Measurements from ENCODE around the gene UBAP2.

The UBAP2 gene

GRCh38 chr9:34086864-34087263 is 38.2 kb upstream of the UBAP2 start:
- Histone ChIP-seq H3K27me3 (replicated peaks; ENCODE audit: insufficient read depth, low read length) (no peaks in the 10 kb centered on the region), H3K36me3 (replicated peaks; ENCODE audit: insufficient read depth, low read length) (peaks cover 3% of the 10 kb centered on the region; the same call in 1 of the 2 replicates), H3K4me3 (ENCODE audit: low read length) (no peak overlapping the region), H2AFZ (ENCODE audit: low read length) (no peak overlapping the region), H3K4me1 (ENCODE audit: low read length) (peaks cover 14% of the 10 kb centered on the region), H4K20me1 (ENCODE audit: insufficient read depth, low read length) (no peaks in the 10 kb centered on the region), H3K9me3 (replicated peaks; ENCODE audit: insufficient read depth, low read length) (no peaks in the 10 kb centered on the region), H3K27ac (ENCODE audit: low read length) (no peak overlapping the region), H3K9me2 (replicated peaks; ENCODE audit: insufficient read depth, low read length) (no peaks in the 10 kb centered on the region), H3K9ac (ENCODE audit: low read length) (no peak overlapping the region), H3F3A (ENCODE audit: insufficient read depth, low read length) (peaks cover 5% of the 10 kb centered on the region; the same call in 1 of the 2 replicates), H3K79me2 (ENCODE audit: low read length) (no peaks in the 10 kb centered on the region), H3K4me2 (ENCODE audit: low read depth, low read length) (no peak overlapping the region)
- no peak for DNase-seq
- TF ChIP-seq CTCF (IDR thresholded peaks at IDR 0.05; ENCODE audit: low read length) (no peak), EZH2phosphoT487 (IDR thresholded peaks at IDR 0.05; ENCODE audit: low read length) (no peak)

GRCh38 chr9:34085581-34086500 is 37.2 kb upstream of the UBAP2 start:
- Histone ChIP-seq H2AFZ (ENCODE audit: low read length) (no peak overlapping the region), H3K79me2 (ENCODE audit: low read length) (no peaks in the 10 kb centered on the region), H3K27ac (ENCODE audit: low read length) (no peak overlapping the region), H3K9ac (ENCODE audit: low read length) (no peak overlapping the region), H3K4me3 (ENCODE audit: low read length) (no peak overlapping the region), H3K9me2 (replicated peaks; ENCODE audit: insufficient read depth, low read length) (no peaks in the 10 kb centered on the region), H3K27me3 (replicated peaks; ENCODE audit: insufficient read depth, low read length) (no peaks in the 10 kb centered on the region), H3F3A (ENCODE audit: insufficient read depth, low read length) (peaks cover 5% of the 10 kb centered on the region; the same call in 1 of the 2 replicates), H3K4me1 (ENCODE audit: low read length) (peaks cover 14% of the 10 kb centered on the region), H4K20me1 (ENCODE audit: insufficient read depth, low read length) (no peaks in the 10 kb centered on the region), H3K4me2 (ENCODE audit: low read depth, low read length) (no peak overlapping the region), H3K36me3 (replicated peaks; ENCODE audit: insufficient read depth, low read length) (peaks cover 3% of the 10 kb centered on the region; the same call in 1 of the 2 replicates), H3K9me3 (replicated peaks; ENCODE audit: insufficient read depth, low read length) (no peaks in the 10 kb centered on the region)
- DNase-seq = no peak
- no peak for TF ChIP-seq CTCF (IDR thresholded peaks at IDR 0.05; ENCODE audit: low read length)
- no peak for TF ChIP-seq EZH2phosphoT487 (IDR thresholded peaks at IDR 0.05; ENCODE audit: low read length)
- TF ChIP-seq EZH2 (optimal IDR thresholded peaks at IDR 0.05; ENCODE audit: low read depth, low read length) = no peak

GRCh38 chr9:34084562-34084961 is 35.9 kb upstream of the UBAP2 start:
- Histone ChIP-seq H3K27ac (ENCODE audit: low read length) (no peak overlapping the region), H3K36me3 (replicated peaks; ENCODE audit: insufficient read depth, low read length) (peaks cover 3% of the 10 kb centered on the region; the same call in 1 of the 2 replicates), H3K9ac (ENCODE audit: low read length) (no peak overlapping the region), H3K27me3 (replicated peaks; ENCODE audit: insufficient read depth, low read length) (no peaks in the 10 kb centered on the region), H3K79me2 (ENCODE audit: low read length) (no peaks in the 10 kb centered on the region), H4K20me1 (ENCODE audit: insufficient read depth, low read length) (no peaks in the 10 kb centered on the region), H3K9me2 (replicated peaks; ENCODE audit: insufficient read depth, low read length) (no peaks in the 10 kb centered on the region), H3F3A (ENCODE audit: insufficient read depth, low read length) (peaks cover 5% of the 10 kb centered on the region; the same call in 1 of the 2 replicates), H2AFZ (ENCODE audit: low read length) (no peak overlapping the region), H3K4me3 (ENCODE audit: low read length) (no peak overlapping the region), H3K4me2 (ENCODE audit: low read depth, low read length) (no peak overlapping the region), H3K9me3 (replicated peaks; ENCODE audit: insufficient read depth, low read length) (no peaks in the 10 kb centered on the region), H3K4me1 (ENCODE audit: low read length) (peaks cover 14% of the 10 kb centered on the region)
- TF ChIP-seq EZH2phosphoT487 (IDR thresholded peaks at IDR 0.05; ENCODE audit: low read length) (no peak), CTCF (IDR thresholded peaks at IDR 0.05; ENCODE audit: low read length) (no peak), EZH2 (optimal IDR thresholded peaks at IDR 0.05; ENCODE audit: low read depth, low read length) (no peak)
- DNase-seq = no peak
